Measurements from ENCODE around the gene KRTAP12-3.

DNA sequence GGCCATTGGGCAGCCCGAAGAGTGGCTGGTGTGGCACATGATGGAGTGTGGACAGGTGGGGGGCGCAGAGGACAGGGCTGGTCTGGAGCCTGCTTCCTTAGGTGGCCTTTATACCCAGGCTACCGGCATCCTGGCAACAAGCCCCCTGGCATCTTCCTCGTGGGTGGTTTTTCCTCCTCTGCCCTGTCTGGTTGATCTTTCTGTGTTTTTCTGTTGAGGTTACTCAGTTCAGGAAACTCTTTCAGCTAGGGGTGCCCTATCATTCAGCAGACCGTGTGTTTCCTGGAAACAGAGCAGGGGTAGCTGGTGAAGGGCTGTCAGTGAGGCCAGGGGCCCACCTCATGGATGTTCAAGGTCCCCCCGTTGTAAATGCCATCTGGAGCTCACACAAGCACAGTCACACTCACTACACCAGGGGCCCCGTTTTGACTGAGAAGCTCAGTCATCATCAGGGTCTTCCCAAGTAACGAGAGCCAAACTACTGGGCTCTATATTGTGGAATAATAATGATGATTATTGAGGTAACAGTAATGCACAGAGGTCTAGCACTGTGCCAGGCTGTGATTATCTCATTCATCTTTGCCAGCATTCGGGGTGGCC, 3.1 kb upstream of the KRTAP12-3 start, which contains the start of gene KRTAP12-4:
- TF ChIP-seq, protein P1, sequence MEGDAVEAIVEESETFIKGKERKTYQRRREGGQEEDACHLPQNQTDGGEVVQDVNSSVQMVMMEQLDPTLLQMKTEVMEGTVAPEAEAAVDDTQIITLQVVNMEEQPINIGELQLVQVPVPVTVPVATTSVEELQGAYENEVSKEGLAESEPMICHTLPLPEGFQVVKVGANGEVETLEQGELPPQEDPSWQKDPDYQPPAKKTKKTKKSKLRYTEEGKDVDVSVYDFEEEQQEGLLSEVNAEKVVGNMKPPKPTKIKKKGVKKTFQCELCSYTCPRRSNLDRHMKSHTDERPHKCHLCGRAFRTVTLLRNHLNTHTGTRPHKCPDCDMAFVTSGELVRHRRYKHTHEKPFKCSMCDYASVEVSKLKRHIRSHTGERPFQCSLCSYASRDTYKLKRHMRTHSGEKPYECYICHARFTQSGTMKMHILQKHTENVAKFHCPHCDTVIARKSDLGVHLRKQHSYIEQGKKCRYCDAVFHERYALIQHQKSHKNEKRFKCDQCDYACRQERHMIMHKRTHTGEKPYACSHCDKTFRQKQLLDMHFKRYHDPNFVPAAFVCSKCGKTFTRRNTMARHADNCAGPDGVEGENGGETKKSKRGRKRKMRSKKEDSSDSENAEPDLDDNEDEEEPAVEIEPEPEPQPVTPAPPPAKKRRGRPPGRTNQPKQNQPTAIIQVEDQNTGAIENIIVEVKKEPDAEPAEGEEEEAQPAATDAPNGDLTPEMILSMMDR (IDR thresholded peaks at IDR 0.05) = no peak
- TF ChIP-seq POLR2A (IDR thresholded peaks at IDR 0.05) = no peak

Measured in breast epithelium (tissue), 3 donors.